DMS153 (cell line): ENCODE results near the gene AUTS2.

Experiments used
- DNase-seq: peaks from one replicate; lab custom pipeline; 2025; lab: John Stamatoyannopoulos, UW

The AUTS2 gene

DNA sequence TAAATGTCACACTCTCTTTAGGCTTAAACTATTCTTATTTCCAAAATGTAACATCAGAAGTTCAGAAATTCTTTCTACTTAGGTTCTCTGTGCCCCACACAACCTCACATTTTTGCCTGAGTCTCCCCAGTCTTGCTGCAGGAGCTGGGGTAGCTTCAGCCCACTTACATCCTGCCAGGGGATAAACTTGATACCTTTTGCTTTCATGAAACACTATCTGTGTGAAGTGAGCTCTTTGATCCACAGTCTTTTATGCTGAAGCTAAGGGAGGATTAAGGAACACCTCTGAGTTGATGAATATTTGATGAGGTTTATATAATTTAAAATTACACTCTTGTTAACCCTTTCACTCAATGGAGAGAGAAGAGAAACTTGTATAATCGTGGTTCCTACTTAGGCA is 341.0 kb downstream of the AUTS2 start:
- no peak for DNase-seq

DNA sequence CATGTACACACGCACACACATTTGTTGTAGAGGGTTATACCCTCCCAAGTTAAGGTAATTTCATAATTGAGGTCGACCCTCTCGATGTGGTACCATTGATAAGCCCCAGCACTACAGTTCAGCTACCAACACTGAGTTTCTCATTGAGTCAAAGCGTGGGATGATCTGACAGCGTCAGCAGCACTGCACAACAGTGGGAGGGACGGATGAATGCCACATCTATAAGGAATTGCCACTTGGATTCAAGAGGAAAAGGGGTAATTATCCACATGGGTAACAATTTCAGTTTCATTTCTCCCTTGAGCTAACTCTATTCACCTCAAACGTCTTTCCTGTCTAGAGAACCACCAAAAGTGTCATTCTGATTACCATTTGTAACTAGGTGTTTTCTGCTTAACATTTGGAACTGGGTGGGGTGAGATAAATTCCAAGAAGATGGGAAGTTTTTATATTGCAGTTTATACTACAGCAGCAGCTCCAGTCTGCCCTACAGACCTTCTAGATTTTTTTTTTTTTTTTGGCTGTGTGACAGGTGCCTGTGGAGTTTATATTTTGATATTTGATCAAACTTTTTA is 342.9 kb downstream of the AUTS2 start:
- DNase-seq: no peak

DNA sequence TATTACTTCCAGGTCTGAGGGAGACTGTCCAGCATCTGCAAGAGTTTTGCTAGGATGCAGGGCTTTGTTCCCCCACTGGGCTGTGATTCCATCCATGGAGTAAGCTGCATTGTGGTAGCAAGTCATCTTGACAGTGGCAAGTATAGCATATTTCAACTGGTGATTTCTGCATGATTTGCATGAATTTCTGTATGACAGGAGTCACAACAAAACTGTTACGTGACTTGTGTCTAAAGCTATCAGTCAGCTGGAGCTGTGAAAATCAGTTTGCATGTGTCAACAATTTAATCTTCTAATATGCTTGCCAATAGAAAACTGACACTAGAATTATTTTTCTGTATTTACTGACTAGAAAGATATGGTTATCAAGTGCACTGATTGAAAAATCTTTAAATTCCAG is 344.3 kb downstream of the AUTS2 start:
- no peak for DNase-seq

DNA sequence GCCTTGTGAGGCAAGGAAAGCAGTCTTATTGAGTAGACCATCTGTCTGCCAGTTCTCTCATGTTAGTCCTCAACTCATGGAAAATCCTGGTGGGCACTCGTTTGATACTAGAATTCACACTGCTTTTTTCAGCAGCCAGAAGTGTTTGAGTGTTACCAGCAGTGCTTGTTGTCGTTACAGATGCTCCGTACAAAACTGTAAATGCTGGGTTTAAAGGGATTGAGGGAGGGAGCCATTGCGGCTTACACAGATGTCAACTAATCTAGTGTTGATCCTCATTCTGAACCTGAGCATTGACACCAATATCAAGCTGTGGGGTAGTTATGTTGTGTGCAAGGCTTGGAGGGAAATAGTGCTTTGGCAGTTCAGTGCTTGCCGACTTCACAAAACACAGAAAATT is 348.6 kb downstream of the AUTS2 start:
- no peak for DNase-seq

DNA sequence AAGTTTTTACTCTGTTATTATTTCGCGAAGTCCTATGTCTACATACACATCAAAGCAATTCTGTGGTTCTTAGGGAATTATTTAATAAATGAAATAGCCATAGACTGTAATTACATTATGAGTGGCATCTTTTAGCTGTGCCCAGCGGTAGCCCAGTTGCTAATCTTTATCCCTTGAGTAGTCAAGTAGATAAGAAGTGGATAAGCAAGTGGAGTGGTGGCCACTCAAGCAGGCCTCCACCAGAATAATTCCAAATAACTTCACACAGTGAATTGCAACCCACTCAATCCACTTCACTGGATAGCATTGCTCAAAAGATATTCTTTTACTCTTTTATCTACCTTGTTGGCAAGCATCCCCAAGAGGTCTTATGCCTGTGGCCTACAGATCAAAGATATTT is 349.7 kb downstream of the AUTS2 start:
- no peak for DNase-seq

DNA sequence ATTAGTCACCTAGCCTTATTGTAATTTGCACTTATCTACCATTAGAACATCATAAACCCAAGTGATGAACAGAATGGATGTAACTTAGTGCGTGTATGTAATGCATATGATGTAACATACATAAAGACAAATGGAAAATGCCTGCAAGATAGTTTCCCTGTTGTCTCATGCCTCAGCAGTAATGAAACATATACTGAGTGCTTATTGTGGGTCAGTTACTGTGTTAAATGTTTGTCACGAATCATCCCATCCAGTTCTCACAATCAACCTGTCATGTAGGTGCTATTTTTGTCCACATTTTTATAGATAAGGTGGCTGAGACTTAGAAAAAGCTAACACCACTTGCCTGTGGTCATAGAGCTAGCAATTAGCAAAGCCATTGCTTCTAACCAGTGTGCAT is 350.8 kb downstream of the AUTS2 start:
- no peak for DNase-seq

DNA sequence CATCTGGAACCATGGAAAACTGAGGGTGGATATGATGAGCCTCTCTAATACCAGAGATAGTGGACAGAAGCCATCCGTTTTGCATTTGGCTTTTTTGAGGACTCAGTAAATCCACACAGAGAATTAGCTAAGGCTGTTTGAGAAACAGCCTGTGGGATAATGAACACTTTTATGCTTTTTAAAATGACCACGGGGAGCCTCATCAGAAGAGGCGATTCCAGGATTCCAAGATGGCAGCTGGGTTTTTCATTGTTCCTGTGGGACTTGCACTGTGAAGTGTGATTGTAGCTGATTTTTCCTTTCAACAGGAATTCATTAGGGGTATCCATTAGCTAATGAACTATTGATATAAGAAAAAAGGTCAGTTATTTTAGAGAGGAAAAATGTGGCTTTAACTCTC is 353.2 kb downstream of the AUTS2 start:
- DNase-seq: no peak

DNA sequence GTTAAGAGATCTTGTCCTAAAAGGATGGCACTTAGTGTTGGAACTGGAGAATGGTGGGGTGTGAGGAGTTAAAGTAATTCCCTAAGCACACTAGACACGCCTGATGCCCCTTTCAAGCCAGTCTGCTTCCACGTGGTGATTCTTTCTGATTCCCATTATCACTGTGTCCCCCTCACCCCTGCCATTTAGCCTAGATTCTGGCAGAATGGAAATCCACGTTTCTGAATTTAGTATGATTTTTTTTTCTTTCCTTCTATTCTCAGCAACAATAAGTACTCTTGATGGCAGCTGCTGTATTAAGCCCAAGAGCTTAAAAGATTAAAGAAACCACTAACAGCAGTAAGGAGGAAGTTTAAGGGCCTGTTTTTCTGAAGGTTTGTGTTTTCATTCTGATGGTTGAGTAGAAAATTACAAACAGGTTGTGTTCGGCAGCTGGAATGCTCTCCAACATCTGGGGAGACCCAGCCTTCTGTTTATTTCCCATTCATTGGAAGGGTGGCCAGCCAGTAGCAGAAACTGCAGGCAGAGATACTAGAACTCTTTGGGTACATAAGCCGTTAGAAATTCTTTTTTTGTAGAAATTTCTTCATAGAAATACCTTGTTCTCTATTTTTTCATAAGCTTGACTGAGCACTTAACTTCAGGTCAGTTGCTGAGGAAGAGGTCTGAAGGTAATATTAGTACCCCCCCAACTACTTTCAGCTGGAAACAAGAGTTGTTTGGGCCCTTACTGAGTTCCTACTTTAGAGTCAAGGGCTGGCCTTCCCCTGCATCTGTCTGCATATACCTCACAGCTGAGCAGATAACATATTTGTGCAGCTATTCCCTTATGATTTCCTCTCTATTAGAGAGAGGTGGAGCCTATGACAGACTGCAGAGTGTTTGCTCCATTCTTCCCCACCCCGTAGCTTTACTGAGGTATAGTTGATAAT is 355.1 kb downstream of the AUTS2 start:
- DNase-seq: no peak

DNA sequence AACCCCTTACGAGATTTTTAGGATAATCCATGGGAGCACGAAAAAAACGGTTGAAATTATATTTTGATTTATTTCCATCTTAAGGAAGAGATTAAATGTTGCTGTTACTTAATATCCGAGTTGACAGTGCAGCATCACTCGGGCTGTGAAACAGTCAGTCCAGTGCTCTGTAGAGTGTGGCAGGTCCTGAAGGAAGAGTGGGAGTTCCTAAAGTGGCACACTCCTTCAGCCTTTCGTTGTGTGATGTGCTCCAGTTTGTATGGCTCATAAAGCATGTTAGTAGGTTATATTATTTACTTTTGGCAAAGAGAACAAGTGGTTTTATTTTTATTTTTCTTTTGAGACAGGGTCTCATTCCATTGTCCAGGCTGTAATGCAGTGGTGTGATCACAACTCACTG is 358.3 kb downstream of the AUTS2 start:
- no peak for DNase-seq

DNA sequence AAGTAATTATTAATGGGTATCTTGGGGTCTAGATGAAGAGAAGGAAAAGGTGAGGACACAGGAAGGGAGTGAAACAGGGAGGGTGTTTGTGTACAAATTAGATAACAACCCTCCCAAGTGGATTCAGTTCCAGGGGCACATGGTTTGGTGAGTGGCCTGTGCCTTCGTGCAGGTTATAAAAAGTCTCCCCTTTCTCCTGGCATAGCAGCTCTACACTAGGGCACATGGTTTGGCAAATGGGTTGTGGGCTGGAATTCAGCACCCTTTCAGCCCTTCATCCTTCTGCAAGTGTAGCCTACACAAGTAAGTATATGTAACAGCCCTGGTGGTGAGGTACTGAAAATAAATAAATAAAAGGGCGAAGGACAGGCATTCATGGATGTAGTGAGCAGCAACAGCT is 359.4 kb downstream of the AUTS2 start:
- no peak for DNase-seq

DNA sequence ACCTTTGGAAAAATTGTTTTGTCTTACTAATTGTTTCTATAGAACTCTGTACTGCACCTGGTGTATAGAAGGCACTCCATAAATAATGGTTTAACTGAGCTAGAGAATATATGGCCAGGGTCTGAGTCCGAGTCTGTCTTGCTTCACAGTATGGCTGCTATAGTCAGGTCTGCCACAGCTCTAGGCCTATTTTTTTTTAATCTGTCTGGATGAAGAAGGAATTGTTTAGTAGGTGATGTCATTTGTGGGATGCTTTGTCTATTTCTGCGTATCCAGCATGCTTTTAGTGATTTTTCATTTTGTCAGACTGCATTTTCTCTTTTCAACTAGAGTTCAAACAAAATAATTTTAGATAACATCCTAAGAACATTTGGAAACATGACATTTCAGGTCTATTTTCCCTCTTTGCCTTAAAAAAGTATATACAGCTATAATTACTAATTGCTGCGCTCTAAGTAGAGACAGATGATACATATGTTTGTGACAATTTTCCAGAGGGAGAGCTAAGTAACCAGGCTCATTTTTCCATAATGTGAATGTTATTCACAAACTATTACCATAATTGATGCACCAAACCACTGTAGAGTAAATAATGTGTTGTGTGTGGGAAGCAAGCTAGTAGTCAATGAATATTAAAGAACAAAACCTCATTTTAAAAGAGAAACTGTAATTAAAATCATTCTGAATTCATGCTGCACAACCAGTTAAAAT is 361.7 kb downstream of the AUTS2 start:
- no peak for DNase-seq

DNA sequence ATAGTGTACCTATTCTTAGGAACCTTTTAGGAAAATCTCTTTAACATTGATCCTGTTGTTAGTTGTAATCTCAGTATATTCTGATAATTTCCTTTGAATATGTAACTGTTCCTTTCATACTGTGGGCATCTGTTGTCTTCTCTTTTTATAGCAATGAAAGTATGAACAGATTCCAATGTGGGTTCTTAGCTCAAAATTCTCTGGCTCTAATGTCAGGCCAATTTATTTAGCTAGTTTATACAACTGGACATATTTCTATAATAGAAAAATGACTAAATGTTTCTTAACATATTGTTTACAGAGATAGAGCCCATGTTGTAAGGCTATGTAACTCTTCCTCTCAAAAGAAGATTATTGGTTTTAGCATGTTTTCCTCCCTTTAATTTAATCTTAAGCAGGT is 363.2 kb downstream of the AUTS2 start:
- DNase-seq: no peak

DNA sequence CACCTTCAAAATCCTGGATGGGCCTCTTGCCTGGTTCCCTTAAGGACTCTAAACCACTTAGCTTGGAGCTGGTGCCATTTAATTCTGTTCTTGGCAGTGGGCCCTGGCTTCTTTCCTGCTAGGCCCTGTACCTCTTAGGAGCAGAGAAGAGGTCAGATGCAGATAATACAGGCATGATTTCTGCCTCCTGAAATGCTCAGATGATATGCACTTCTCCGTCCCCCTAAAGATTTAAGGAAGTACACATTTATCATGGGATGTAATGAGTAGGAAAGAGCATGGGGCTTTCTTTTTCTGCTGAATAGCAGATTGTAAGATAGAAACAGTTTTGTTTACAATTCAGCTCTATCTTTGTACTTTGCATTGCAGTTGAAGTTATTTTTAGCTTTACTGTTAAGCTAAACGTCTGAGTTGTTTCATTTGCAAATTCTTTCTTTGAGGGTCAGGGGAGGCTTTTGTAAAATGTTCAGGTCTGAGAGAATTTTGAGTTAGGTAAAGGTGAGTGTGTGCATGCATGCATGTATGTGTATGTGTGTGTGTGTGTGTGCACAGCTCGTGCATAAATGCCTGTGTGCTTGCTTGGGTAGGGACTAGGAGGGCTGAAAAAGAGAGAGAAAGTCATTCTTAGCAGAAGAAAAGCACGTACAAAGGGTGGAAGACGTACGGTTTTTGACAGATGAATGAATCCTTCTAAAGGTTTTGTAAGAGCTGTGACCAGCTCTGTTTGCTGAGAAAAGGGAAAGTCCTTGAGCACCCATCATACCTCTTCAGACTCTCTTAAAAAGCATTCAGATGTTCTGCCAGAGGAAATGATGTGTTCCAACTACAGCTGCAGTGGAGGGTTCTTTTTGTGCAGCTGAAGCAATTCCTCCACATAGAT is 364.2 kb downstream of the AUTS2 start:
- DNase-seq: no peak

DNA sequence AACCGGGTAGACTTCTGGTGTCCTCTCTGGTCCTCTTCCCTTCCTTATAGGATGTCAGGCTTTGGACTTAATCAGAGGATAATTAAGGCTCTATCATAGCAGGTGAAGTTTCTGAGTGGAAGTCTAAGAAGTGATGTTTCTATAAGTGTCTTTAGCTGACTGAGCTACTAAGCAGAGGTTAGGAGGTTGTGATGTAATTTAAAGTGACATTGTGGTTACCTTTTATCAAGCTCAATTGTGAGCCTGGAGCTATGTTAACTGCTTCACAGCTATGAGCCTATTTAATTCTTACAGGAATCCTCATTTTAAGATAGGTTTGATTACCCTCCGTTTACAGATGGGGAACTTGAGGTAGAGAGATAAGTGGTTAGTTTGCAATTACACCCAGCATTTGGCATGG is 365.1 kb downstream of the AUTS2 start:
- DNase-seq: no peak

DNA sequence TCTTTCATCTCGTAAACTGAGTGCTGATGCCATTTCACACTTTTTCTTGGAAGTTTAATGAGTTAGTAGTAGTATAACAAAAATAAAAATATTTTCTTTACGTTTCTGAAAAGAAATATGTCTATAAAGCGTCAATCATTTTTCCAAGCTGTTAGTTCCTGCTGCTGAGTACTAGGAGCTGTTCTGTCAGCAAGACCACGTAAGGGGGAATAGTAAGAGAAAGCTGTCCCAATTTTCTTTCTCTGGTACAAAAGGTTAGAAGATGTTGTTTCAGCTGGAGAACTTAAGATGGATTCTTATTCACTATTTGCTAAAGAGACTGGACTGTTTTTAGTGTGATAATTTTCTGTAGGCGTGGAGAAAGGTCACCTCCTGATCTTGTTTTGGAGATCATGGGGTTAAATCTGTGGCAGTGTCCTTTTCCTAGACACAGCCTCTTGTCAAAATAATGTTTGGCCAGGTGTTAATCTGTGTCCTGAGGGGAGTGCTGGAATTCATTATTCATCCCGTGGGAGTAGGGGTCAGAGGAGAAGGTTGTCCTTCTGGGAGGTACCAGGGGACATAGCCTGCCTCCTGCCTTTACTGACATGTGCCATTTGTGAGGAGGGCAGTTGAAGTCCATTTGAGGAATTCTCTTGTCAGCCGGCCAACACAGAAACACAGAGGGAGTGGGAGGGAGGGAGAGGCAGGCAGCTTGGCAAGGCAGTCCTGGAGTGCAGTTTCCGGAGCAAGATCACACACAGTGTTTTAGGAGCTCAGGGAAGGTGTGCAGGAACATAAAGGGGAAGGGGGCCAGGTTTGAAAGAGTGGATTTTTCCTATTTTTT is 368.7 kb downstream of the AUTS2 start:
- DNase-seq: no peak

DNA sequence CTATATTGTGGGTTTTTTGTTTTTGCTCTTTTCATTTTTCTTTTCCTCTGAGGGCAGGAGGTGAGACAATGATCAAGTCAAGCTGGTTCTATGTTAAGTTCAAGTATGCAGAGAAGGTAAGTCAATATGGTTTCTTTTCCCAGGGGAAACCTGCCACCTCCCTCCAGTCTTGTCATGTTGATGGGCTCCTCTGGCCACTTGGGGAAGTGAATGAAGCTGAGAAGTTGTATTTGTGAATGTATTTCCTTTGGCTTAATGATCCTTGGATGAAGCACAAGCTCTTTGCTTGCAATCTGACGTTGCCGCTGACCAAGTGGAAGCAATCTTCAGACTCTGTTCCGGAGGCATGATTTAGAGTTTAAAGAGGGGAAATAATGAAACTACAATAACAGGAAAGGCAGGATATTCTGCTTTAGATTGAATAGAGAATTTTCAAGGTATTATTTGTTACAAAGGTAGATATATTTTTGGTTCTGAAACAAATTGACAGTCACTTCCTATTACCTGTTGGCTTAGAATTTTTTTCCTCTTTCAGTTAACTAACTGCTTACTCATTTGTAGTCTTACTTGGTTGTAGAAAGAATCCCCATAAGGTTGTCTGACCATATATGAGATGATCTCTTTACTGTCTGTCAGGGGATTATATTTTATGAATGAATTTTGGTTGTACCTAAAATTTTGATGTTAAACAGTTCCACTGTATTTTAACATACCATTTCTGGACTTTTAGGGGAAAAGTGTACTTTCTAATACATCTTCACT is 369.6 kb downstream of the AUTS2 start:
- no peak for DNase-seq

DNA sequence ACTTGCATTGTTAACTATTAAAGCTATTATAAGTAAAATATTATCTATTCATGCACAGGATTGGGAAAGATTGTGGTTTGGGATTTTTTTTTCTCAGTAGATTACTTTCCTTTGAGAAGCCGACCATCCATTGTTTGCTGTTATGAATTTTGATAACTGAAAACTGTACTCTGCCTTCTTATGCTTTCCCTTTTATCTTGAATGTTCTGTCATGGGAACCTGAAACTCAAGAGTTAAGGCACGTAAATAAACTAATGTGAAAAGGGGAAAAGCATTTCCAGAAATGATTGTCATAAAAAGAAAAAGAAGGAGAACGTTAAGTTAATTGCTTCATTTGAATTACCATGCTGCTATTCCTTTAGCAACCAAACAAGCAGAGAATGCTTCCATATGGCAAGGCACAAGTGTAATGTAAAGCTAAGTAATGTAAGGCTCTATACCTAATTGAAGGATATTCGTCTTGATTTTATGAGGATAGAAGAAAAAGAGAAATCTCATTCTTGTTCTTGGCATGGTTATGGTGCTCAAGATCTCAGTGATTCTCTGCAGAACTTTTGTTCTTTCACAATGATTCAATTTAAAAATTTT is 370.8 kb downstream of the AUTS2 start:
- DNase-seq: no peak

DNA sequence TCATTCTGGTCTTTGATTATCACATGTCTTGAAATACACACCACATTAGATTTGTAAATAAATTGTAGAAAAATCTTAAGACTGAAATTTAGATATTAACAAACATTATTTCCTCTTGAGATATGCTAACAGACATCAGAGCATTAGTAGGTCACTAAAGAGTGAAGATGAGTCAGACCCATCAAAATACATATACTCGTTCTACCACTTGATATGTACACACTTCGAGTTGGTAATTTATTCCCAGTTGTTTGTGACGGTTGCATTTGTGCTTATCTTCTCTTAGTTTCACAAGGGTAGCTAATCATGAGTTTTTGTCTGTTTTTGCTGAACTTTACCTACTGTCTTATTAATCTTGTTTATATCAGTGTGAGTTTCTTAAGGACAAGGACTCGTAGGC is 383.4 kb downstream of the AUTS2 start:
- DNase-seq: no peak

DNA sequence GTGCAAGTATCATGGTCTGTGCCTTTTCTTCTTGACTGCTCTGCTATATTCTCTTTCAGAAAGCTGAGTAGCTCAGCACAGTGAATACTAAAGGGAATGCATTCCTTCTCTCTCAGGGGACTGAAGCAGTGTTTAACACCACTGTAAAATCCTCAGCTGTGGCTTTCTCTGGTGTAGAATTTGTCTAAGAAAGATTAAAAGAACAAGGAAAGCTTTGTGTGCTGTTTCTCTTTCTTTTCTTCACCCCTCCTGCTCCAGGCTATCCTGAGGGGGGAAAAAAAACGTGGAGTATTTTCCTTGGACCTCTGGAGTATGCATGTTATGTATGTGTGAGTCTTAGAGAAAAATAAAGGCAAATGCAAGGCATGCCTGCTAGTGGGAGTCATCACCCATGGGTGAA is 383.9 kb downstream of the AUTS2 start:
- no peak for DNase-seq

DNA sequence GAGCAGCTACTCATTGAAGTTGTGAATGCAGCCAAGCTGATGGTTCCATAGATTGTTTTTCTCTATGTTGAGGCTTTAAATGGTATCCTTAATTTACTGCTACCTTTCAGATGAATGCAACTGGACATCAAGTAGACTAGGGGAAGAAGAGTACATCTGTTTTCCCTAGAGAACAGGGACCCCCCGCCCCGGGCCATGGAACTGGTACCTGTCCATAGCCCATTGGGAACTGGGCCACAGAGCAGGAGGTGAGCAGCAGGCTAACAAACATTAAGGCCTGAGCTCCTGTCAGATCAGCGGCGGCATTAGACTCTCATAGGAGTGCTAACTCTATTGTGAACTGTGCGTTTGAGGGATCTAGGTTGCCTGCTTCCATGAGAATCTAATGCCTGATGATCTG is 391.3 kb downstream of the AUTS2 start:
- no peak for DNase-seq
